ENCODE results near the gene CD300A. TPM values are rescaled to one million over a fixed set of nuclear protein-coding genes. Genes with fewer than 3 reads are reported as not detected.

Gene CD300A
- not detected in 2 replicates for total RNA-seq
- not detected in 2 replicates for polyA plus RNA-seq
- polyA plus RNA-seq (2012) = not detected in 2 replicates
- polyA minus RNA-seq (ENCODE audit: low replicate concordance) = not detected in 2 replicates

- no peak within 1 kb of the TSS for H3K4me2 ChIP-seq (ENCODE audit: extremely low read depth, insufficient read depth, low read length)
- H2AFZ ChIP-seq (ENCODE audit: low read length) = no peak within 1 kb of the TSS
- no peak for DNase-seq (ENCODE audit: low read depth in 2 of 2)
- no peaks in the 10 kb centered on the region for H4K20me1 ChIP-seq (ENCODE audit: control insufficient read depth, extremely low read depth, insufficient read depth, low read length)
- H3K9me3 ChIP-seq (ENCODE audit: control insufficient read depth, insufficient read depth, low read depth, low read length) = no peaks in the 10 kb centered on the region
- TF ChIP-seq CTCF (conservative IDR thresholded peaks at IDR 0.05 in 1 of 2, IDR thresholded peaks at IDR 0.05 in 1 of 2; ENCODE audit: low read depth in 1 of 2, low read length in 2 of 2) = no peak
- H3K27me3 ChIP-seq (ENCODE audit: control insufficient read depth, insufficient read depth, low read length) = no peaks in the 10 kb centered on the region
- H3K4me3 ChIP-seq (replicated peaks in 1 of 4; ENCODE audit: control extremely low read depth in 1 of 4, insufficient read depth in 1 of 4, low read depth in 3 of 4, low read length in 4 of 4) = no peak within 1 kb of the TSS
- no peaks in the 10 kb centered on the region for H3K4me1 ChIP-seq (ENCODE audit: control insufficient read depth, extremely low read depth, insufficient read depth, low read length)
- no peak within 1 kb of the TSS for H3K9ac ChIP-seq (ENCODE audit: insufficient read depth, low read length)
- no peak within 1 kb of the TSS for H3K27ac ChIP-seq (ENCODE audit: insufficient read depth, low read length)
- no peaks in the 10 kb centered on the region for H3K36me3 ChIP-seq (ENCODE audit: control insufficient read depth, insufficient read depth, low read length)
- H3K79me2 ChIP-seq (ENCODE audit: control insufficient read depth, insufficient read depth, low read length) = no peaks in the 10 kb centered on the region
These were observed at the start of gene CD300A for GRCh38 chr17:74466111-74466827. CD300A (plus strand) TSS chr17:74466634; CDS start chr17:74466704, 70 bp downstream.

- no peaks in the 10 kb centered on the region for H3K4me1 ChIP-seq (ENCODE audit: control insufficient read depth, extremely low read depth, insufficient read depth, low read length)
These were observed 49.0 kb upstream of the CD300A start for GRCh38 chr17:74417178-74418045.

More at GRCh38 chr17:74417178-74418045, 49.0 kb upstream of the CD300A start:
- Histone ChIP-seq H3K36me3 (ENCODE audit: control insufficient read depth, insufficient read depth, low read length) (no peaks in the 10 kb centered on the region), H3K4me3 (replicated peaks in 1 of 4; ENCODE audit: control extremely low read depth in 1 of 4, insufficient read depth in 1 of 4, low read depth in 3 of 4, low read length in 4 of 4) (no peak overlapping the region), H4K20me1 (ENCODE audit: control insufficient read depth, extremely low read depth, insufficient read depth, low read length) (no peaks in the 10 kb centered on the region), H3K9ac (ENCODE audit: insufficient read depth, low read length) (no peak overlapping the region), H3K27ac (ENCODE audit: insufficient read depth, low read length) (no peak overlapping the region), H2AFZ (ENCODE audit: low read length) (no peak overlapping the region), H3K79me2 (ENCODE audit: control insufficient read depth, insufficient read depth, low read length) (no peaks in the 10 kb centered on the region), H3K4me2 (ENCODE audit: extremely low read depth, insufficient read depth, low read length) (no peak overlapping the region), H3K9me3 (ENCODE audit: control insufficient read depth, insufficient read depth, low read depth, low read length) (no peaks in the 10 kb centered on the region), H3K27me3 (ENCODE audit: control insufficient read depth, insufficient read depth, low read length) (no peaks in the 10 kb centered on the region)
- DNase-seq (ENCODE audit: low read depth in 2 of 2) = peak in 1 of 2 donors; percentile 73
- TF ChIP-seq CTCF (conservative IDR thresholded peaks at IDR 0.05 in 1 of 2, IDR thresholded peaks at IDR 0.05 in 1 of 2; ENCODE audit: low read depth in 1 of 2, low read length in 2 of 2) (no peak), EZH2 (IDR thresholded peaks at IDR 0.05; ENCODE audit: low read length, missing control alignments) (no peak)
